PFSK-1 (cell line): ENCODE measurements around the gene EPHB6.

ENCODE experiments used
- TAF1 ChIP-seq: IDR thresholded peaks from 2 replicates; pipeline ENCODE4 v1.6.1; 2012; ENCODE audit warnings: low read length, control low read depth, borderline replicate concordance; ENCODE audit not compliant: insufficient read depth
- TF ChIP-seq, protein P1 (sequence below), 2 experiments: IDR thresholded peaks; 2 replicates each; pipeline versions ENCODE4 v1.6.1 to v1.8.0; 2011 to 2012; ENCODE audit warnings: low read depth in 2 of 2, low read length in 2 of 2, control low read depth in 1 of 2, inconsistent platforms in 1 of 2, mild to moderate bottlenecking in 1 of 2, moderate library complexity in 1 of 2; ENCODE audit not compliant: insufficient read depth in 1 of 2

GRCh38 chr7:142904128-142904527 is 49.3 kb downstream of the EPHB6 start:
- TF ChIP-seq TAF1, result no peak
- TF ChIP-seq, protein P1, sequence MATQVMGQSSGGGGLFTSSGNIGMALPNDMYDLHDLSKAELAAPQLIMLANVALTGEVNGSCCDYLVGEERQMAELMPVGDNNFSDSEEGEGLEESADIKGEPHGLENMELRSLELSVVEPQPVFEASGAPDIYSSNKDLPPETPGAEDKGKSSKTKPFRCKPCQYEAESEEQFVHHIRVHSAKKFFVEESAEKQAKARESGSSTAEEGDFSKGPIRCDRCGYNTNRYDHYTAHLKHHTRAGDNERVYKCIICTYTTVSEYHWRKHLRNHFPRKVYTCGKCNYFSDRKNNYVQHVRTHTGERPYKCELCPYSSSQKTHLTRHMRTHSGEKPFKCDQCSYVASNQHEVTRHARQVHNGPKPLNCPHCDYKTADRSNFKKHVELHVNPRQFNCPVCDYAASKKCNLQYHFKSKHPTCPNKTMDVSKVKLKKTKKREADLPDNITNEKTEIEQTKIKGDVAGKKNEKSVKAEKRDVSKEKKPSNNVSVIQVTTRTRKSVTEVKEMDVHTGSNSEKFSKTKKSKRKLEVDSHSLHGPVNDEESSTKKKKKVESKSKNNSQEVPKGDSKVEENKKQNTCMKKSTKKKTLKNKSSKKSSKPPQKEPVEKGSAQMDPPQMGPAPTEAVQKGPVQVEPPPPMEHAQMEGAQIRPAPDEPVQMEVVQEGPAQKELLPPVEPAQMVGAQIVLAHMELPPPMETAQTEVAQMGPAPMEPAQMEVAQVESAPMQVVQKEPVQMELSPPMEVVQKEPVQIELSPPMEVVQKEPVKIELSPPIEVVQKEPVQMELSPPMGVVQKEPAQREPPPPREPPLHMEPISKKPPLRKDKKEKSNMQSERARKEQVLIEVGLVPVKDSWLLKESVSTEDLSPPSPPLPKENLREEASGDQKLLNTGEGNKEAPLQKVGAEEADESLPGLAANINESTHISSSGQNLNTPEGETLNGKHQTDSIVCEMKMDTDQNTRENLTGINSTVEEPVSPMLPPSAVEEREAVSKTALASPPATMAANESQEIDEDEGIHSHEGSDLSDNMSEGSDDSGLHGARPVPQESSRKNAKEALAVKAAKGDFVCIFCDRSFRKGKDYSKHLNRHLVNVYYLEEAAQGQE (IDR thresholded peaks at IDR 0.05; ENCODE audit: insufficient read depth in 1 of 2, low read depth in 2 of 2, low read length in 2 of 2), result no peak
